ENCODE data around the gene HUS1. TPM values are rescaled to one million over a fixed set of nuclear protein-coding genes. Genes with fewer than 3 reads are reported as not detected.
"Not testable (repeated sequence)": the region's sequence is repeated elsewhere in the genome, so short reads cannot be mapped to it uniquely, and the experiment has no call there.

HUS1 gene
- total and polyA plus RNA-seq, 5 donors from 2014 or later = 30.2 to 68.1 (median 34.3) TPM

GRCh38 chr7:47932016-47932415, 47.4 kb downstream of the HUS1 start:
- DNase-seq (no peak), ATAC-seq (ENCODE audit: low read depth in 2 of 2) (no peak)
- no peaks in the 10 kb centered on the region for H3K36me3 ChIP-seq (ENCODE audit: control insufficient read depth, insufficient read depth, low read length)
- Mint-ChIP-seq H3K27ac (no peak overlapping the region), H3K4me3 (no peak overlapping the region), H3K9me3 (no peaks in the 10 kb centered on the region), H3K36me3 (no peaks in the 10 kb centered on the region), H3K27me3 (no peaks in the 10 kb centered on the region), H3K4me1 (peaks cover 0 to 4% (median 0%) of the 10 kb centered on the region in 4 donors)
- no peak overlapping the region for H3K27ac ChIP-seq (ENCODE audit: insufficient read depth, low read length, poor library complexity, severe bottlenecking)
- H3K4me1 ChIP-seq (ENCODE audit: control insufficient read depth, insufficient read depth, low read length, poor library complexity, severe bottlenecking) = no peaks in the 10 kb centered on the region
- no peaks in the 10 kb centered on the region for H3K9me3 ChIP-seq (ENCODE audit: control insufficient read depth in 2 of 2, low read length in 2 of 2)
- H3K4me3 ChIP-seq (ENCODE audit: low read depth, low read length) = no peak overlapping the region
- H3K27me3 ChIP-seq (ENCODE audit: control insufficient read depth, insufficient read depth, low read length) = no peaks in the 10 kb centered on the region

DNA sequence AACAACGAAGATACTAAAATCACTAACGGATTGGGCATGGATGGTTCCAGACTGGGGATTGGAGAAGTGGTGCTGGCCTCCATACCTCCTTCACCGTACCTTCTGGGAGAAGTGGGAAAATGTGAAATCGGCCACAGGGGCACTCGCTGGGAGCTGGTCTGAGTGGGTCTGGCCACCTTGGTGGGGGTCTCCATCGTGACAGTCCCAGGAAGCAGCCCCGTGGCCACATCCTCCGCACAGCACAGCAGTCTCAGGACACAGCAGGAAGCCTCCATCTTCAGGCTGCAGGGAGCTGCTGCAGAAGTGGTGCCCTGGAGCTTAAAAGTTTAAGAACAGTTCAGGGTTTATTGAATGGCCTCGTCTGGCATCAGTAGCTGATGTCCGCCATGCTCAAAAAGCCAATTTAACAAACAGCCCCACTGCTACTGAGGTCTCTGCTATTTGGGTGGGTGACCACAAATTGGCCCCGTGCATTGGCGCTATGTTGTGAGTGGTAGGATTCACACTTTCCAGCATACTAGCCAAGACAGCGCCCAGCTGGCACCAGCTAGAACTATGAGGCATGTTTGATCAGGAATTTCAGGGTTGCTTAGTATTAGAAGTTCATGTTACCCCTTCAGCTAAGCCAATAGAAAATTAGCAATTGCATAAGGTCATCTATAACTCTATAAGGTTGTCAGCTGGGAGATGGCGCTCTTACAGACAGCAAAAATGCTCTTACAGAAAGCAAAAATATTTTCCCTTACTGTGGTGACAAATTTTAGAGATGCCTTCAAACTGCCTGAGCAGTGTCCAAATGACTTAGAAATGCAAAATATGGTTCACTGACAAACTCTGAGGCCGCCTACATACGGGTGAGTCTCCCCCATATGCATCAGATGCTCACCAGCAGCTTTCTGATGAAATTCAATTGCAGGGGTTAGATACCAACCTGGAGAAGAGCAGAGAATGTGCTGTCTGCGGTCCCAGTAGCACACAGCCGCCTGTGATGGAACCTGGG, 48.1 kb downstream of the HUS1 start:
- Mint-ChIP-seq H3K36me3 (no peaks in the 10 kb centered on the region), H3K4me3 (no peak overlapping the region), H3K4me1 (no peaks in the 10 kb centered on the region), H3K27me3 (no peaks in the 10 kb centered on the region), H3K27ac (no peak overlapping the region), H3K9me3 (no peaks in the 10 kb centered on the region)
- Histone ChIP-seq H3K4me3 (ENCODE audit: low read depth, low read length) (no peak overlapping the region), H3K27me3 (ENCODE audit: control insufficient read depth, insufficient read depth, low read length) (no peaks in the 10 kb centered on the region), H3K4me1 (ENCODE audit: control insufficient read depth, insufficient read depth, low read length, poor library complexity, severe bottlenecking) (no peaks in the 10 kb centered on the region), H3K9me3 (ENCODE audit: control insufficient read depth in 2 of 2, low read length in 2 of 2) (no peaks in the 10 kb centered on the region), H3K36me3 (ENCODE audit: control insufficient read depth, insufficient read depth, low read length) (no peaks in the 10 kb centered on the region), H3K27ac (ENCODE audit: insufficient read depth, low read length, poor library complexity, severe bottlenecking) (no peak overlapping the region)
- ATAC-seq (ENCODE audit: low read depth in 2 of 2) (no peak), DNase-seq (no peak)

- Histone ChIP-seq H3K9me3 (ENCODE audit: control insufficient read depth in 2 of 2, low read length in 2 of 2) (no peaks in the 10 kb centered on the region), H3K27me3 (ENCODE audit: control insufficient read depth, insufficient read depth, low read length) (no peaks in the 10 kb centered on the region), H3K36me3 (ENCODE audit: control insufficient read depth, insufficient read depth, low read length) (no peaks in the 10 kb centered on the region), H3K4me1 (ENCODE audit: control insufficient read depth, insufficient read depth, low read length, poor library complexity, severe bottlenecking) (no peaks in the 10 kb centered on the region), H3K27ac (ENCODE audit: insufficient read depth, low read length, poor library complexity, severe bottlenecking) (no peak overlapping the region), H3K4me3 (ENCODE audit: low read depth, low read length) (no peak overlapping the region)
- peak overlapping the region in 1 of 3 donors; percentile 27 for H3K27ac Mint-ChIP-seq
- H3K9me3 Mint-ChIP-seq = peaks cover 0 to 2% (median 0%) of the 10 kb centered on the region in 7 donors
- H3K4me1 Mint-ChIP-seq = no peaks in the 10 kb centered on the region
- H3K27me3 Mint-ChIP-seq = no peaks in the 10 kb centered on the region
- no peaks in the 10 kb centered on the region for H3K36me3 Mint-ChIP-seq
- H3K4me3 Mint-ChIP-seq = no peak overlapping the region
- no peak for ATAC-seq (ENCODE audit: low read depth in 2 of 2)
- no peak for DNase-seq
Observed at GRCh38 chr7:47924266-47924665, 55.1 kb downstream of the HUS1 start.

DNA sequence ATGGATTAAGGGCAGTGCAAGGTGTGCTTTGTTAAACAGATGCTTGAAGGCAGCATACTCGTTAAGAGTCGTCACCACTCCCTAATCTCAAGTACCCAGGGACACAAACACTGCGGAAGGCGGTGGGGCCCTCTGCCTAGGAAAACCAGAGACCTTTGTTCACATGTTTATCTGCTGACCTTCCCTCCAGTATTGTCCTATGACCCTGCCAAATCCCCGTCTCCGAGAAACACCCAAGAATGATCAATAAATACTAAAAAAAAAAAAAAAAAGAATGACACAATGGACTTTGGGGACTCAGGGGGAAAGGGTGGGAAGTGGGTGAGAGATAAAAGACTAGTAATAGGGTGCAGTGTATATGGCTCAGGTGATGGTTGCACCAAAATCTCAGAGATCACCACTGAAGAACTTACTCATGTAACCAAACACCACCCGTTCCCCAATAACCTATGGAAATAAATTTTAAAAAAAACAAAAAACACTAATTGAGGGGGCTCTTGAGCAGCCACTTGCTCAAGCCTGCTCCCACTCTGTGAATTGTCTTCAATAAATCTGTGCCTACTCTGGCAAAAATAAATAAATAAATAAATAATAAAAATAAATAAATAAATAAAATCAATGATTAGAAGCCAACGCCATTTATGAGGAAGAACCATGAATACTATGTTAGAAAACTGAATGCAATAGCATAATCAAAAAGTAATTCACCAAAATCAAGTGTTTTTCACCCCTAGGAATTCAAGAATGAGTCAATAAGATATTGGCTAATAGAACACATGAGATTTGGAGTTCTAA, 56.1 kb downstream of the HUS1 start:
- H3K4me3 Mint-ChIP-seq; H3K27ac ChIP-seq (ENCODE audit: insufficient read depth, low read length, poor library complexity, severe bottlenecking); H3K4me1 Mint-ChIP-seq; H3K4me3 ChIP-seq (ENCODE audit: low read depth, low read length); H3K27ac Mint-ChIP-seq; DNase-seq; H3K9me3 ChIP-seq (ENCODE audit: control insufficient read depth in 2 of 2, low read length in 2 of 2); H3K36me3 ChIP-seq (ENCODE audit: control insufficient read depth, insufficient read depth, low read length); ATAC-seq (ENCODE audit: low read depth in 2 of 2); H3K27me3 ChIP-seq (ENCODE audit: control insufficient read depth, insufficient read depth, low read length); H3K4me1 ChIP-seq (ENCODE audit: control insufficient read depth, insufficient read depth, low read length, poor library complexity, severe bottlenecking); H3K9me3 Mint-ChIP-seq; H3K27me3 Mint-ChIP-seq; H3K36me3 Mint-ChIP-seq: not testable (repeated sequence)

- H3K27ac ChIP-seq (ENCODE audit: insufficient read depth, low read length, poor library complexity, severe bottlenecking); H3K36me3 ChIP-seq (ENCODE audit: control insufficient read depth, insufficient read depth, low read length); H3K4me3 Mint-ChIP-seq; H3K4me1 ChIP-seq (ENCODE audit: control insufficient read depth, insufficient read depth, low read length, poor library complexity, severe bottlenecking); H3K9me3 Mint-ChIP-seq; H3K9me3 ChIP-seq (ENCODE audit: control insufficient read depth in 2 of 2, low read length in 2 of 2); H3K4me1 Mint-ChIP-seq; H3K27me3 ChIP-seq (ENCODE audit: control insufficient read depth, insufficient read depth, low read length); H3K4me3 ChIP-seq (ENCODE audit: low read depth, low read length); H3K27me3 Mint-ChIP-seq; H3K36me3 Mint-ChIP-seq; DNase-seq; H3K27ac Mint-ChIP-seq; ATAC-seq (ENCODE audit: low read depth in 2 of 2): not testable (repeated sequence)
Observed at GRCh38 chr7:47916514-47916913, 62.9 kb downstream of the HUS1 start.

DNA sequence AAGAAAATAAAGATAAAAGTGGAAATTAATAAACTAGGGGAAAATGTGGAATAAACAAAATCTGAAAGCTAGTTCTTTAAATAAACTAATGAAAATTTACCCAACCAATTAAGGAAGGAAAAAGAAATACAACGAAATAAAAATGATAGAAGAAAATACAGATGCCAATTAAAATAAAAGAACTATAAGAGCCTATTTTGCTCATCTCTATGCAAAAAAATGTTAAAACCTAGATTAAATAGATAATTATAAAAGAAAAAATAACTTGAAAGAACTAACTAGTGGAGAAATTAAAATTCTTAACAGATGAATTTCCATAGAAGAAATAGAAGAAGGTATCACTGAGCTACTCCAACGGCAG, 63.8 kb downstream of the HUS1 start:
- H3K4me1 Mint-ChIP-seq = no peaks in the 10 kb centered on the region
- no peak overlapping the region for H3K4me3 Mint-ChIP-seq
- peaks cover 2% of the 10 kb centered on the region for H3K27me3 ChIP-seq (ENCODE audit: control insufficient read depth, insufficient read depth, low read length)
- no peak overlapping the region for H3K4me3 ChIP-seq (ENCODE audit: low read depth, low read length)
- no peaks in the 10 kb centered on the region for H3K4me1 ChIP-seq (ENCODE audit: control insufficient read depth, insufficient read depth, low read length, poor library complexity, severe bottlenecking)
- DNase-seq = no peak
- no peak overlapping the region for H3K27ac ChIP-seq (ENCODE audit: insufficient read depth, low read length, poor library complexity, severe bottlenecking)
- no peaks in the 10 kb centered on the region for H3K36me3 ChIP-seq (ENCODE audit: control insufficient read depth, insufficient read depth, low read length)
- H3K9me3 Mint-ChIP-seq = peaks cover 0 to 2% (median 0%) of the 10 kb centered on the region in 7 donors
- H3K27ac Mint-ChIP-seq = no peak overlapping the region
- no peaks in the 10 kb centered on the region for H3K36me3 Mint-ChIP-seq
- no peaks in the 10 kb centered on the region for H3K9me3 ChIP-seq (ENCODE audit: control insufficient read depth in 2 of 2, low read length in 2 of 2)
- peaks cover 9% of the 10 kb centered on the region for H3K27me3 Mint-ChIP-seq
- no peak for ATAC-seq (ENCODE audit: low read depth in 2 of 2)

- Mint-ChIP-seq H3K4me1 (no peaks in the 10 kb centered on the region), H3K27ac (no peak overlapping the region), H3K36me3 (no peaks in the 10 kb centered on the region), H3K9me3 (peaks cover 0 to 2% (median 0%) of the 10 kb centered on the region in 7 donors), H3K27me3 (peaks cover 9% of the 10 kb centered on the region), H3K4me3 (no peak overlapping the region)
- no peaks in the 10 kb centered on the region for H3K9me3 ChIP-seq (ENCODE audit: control insufficient read depth in 2 of 2, low read length in 2 of 2)
- no peak overlapping the region for H3K4me3 ChIP-seq (ENCODE audit: low read depth, low read length)
- H3K27ac ChIP-seq (ENCODE audit: insufficient read depth, low read length, poor library complexity, severe bottlenecking) = no peak overlapping the region
- no peak for ATAC-seq (ENCODE audit: low read depth in 2 of 2)
- peaks cover 2% of the 10 kb centered on the region for H3K27me3 ChIP-seq (ENCODE audit: control insufficient read depth, insufficient read depth, low read length)
- no peak for DNase-seq
- H3K4me1 ChIP-seq (ENCODE audit: control insufficient read depth, insufficient read depth, low read length, poor library complexity, severe bottlenecking) = no peaks in the 10 kb centered on the region
- no peaks in the 10 kb centered on the region for H3K36me3 ChIP-seq (ENCODE audit: control insufficient read depth, insufficient read depth, low read length)
Observed at GRCh38 chr7:47914717-47915615, 64.4 kb downstream of the HUS1 start.
